ENCODE data around the gene CDH16.

DNA sequence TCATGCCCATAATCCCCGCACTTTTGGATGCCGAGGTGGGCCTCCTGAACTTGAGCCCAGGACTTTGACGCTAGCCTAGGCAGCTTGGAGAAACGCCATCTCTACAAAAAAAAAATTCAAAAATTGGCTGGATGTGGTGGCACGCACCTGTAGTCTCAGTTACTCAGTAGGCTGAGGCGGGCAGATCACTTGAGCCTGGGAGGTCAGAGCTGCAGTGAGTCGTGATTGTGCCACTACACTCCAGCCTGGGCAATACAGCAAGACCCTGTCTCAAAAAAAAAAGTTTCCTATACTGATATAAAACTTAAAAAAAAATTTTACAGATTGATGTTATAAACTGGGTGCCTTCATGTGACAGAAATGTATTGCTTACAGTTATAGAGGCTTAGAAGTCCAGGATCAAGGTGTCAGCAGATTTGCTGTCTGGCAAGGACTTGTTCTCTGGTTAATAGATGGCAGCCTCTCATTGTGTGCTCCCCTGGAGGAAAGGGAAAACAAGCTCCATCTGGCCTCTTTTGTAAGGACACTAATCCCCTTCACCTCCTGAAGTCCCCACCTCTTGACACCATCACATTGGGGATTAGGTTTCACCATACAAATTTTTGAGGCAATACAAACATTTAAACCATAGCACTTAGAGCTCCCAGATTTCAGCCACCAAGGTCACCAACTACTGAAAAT, 33.9 kb upstream of the CDH16 start:
- TF ChIP-seq CTCF (conservative IDR thresholded peaks at IDR 0.05; ENCODE audit: low read depth, low read length), result no peak
- no peak for TF ChIP-seq EZH2 (IDR thresholded peaks at IDR 0.05; ENCODE audit: borderline replicate concordance, low read depth, low read length, poor library complexity, severe bottlenecking)

Measured in A673 (cell line).